H1 (cell line): ENCODE data around the gene OMA1.

Experiments used
- CEBPB ChIP-seq: IDR thresholded peaks from 2 replicates; pipeline ENCODE4 v1.6.1; 2012; ENCODE audit warnings: low read depth, low read length
- CTCF ChIP-seq, 3 experiments: IDR thresholded peaks; 1 replicate in 2 of 3; 2 replicates in 1 of 3; pipeline versions ENCODE4 v1.5.1 to v1.6.1; 2011; ENCODE audit warnings: low read length in 3 of 3, mild to moderate bottlenecking in 3 of 3, inconsistent platforms in 2 of 3, low read depth in 1 of 3, moderate library complexity in 1 of 3; ENCODE audit not compliant: insufficient read depth in 1 of 3; ENCODE audit errors: control extremely low read depth in 1 of 3
- EGR1 ChIP-seq: IDR thresholded peaks from 2 replicates; pipeline ENCODE4 v1.6.1; 2011; ENCODE audit warnings: low read depth, low read length, borderline replicate concordance
- EZH2 ChIP-seq: fragments of 200-600 bp; sonication (generic); IDR thresholded peaks from 2 replicates; pipeline ENCODE4 v1.7.1; 2012; ENCODE audit warnings: low read depth, mild to moderate bottlenecking, moderate library complexity, low read length, inconsistent platforms; ENCODE audit not compliant: severe bottlenecking
- MAFK ChIP-seq: IDR thresholded peaks from 2 replicates; pipeline ENCODE4 v1.6.1; 2012; ENCODE audit warnings: low read depth, mild to moderate bottlenecking, improper control_type of control experiment, low read length
- NANOG ChIP-seq: IDR thresholded peaks from 2 replicates; pipeline ENCODE4 v1.6.1; 2011; ENCODE audit warnings: low read length, low read depth, mild to moderate bottlenecking, inconsistent platforms; ENCODE audit not compliant: insufficient read depth, poor library complexity, severe bottlenecking
- POLR2AphosphoS5 ChIP-seq: IDR thresholded peaks from 2 replicates; pipeline ENCODE4 v1.6.1; 2011; ENCODE audit warnings: low read depth, low read length
- TAF1 ChIP-seq: IDR thresholded peaks from 2 replicates; pipeline ENCODE4 v1.6.1; 2011; ENCODE audit warnings: mild to moderate bottlenecking, low read depth, low read length
- YY1 ChIP-seq: IDR thresholded peaks from 2 replicates; pipeline ENCODE4 v1.6.1; 2011; ENCODE audit warnings: low read depth, mild to moderate bottlenecking, low read length
- TF ChIP-seq, protein P1 (sequence below): fragments of 300-600 bp; sonication (generic); IDR thresholded peaks from 2 replicates; pipeline ENCODE4 v1.7.1; 2012; ENCODE audit warnings: low read length, moderate library complexity, mild to moderate bottlenecking, inconsistent platforms; ENCODE audit not compliant: insufficient replicate concordance

DNA sequence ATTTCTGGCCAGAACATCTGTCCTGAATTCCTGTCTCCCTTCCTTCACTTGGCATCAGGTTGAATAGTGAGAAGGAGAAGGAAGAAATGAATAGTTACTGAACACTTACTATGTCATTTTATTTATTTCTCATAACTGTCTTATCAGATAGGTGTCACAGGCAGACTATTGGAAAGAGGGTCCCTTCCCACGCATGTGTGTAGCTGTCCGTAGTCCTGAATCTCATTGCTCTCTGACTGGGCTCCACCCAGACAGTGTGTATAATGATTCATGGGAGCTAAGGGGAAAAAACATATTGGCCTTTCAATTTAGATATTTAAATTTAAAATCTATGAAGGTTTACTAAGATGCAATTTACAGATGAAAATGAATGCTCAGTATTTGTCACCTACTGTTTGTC is 86.1 kb downstream of the OMA1 start:
- TF ChIP-seq, protein P1, sequence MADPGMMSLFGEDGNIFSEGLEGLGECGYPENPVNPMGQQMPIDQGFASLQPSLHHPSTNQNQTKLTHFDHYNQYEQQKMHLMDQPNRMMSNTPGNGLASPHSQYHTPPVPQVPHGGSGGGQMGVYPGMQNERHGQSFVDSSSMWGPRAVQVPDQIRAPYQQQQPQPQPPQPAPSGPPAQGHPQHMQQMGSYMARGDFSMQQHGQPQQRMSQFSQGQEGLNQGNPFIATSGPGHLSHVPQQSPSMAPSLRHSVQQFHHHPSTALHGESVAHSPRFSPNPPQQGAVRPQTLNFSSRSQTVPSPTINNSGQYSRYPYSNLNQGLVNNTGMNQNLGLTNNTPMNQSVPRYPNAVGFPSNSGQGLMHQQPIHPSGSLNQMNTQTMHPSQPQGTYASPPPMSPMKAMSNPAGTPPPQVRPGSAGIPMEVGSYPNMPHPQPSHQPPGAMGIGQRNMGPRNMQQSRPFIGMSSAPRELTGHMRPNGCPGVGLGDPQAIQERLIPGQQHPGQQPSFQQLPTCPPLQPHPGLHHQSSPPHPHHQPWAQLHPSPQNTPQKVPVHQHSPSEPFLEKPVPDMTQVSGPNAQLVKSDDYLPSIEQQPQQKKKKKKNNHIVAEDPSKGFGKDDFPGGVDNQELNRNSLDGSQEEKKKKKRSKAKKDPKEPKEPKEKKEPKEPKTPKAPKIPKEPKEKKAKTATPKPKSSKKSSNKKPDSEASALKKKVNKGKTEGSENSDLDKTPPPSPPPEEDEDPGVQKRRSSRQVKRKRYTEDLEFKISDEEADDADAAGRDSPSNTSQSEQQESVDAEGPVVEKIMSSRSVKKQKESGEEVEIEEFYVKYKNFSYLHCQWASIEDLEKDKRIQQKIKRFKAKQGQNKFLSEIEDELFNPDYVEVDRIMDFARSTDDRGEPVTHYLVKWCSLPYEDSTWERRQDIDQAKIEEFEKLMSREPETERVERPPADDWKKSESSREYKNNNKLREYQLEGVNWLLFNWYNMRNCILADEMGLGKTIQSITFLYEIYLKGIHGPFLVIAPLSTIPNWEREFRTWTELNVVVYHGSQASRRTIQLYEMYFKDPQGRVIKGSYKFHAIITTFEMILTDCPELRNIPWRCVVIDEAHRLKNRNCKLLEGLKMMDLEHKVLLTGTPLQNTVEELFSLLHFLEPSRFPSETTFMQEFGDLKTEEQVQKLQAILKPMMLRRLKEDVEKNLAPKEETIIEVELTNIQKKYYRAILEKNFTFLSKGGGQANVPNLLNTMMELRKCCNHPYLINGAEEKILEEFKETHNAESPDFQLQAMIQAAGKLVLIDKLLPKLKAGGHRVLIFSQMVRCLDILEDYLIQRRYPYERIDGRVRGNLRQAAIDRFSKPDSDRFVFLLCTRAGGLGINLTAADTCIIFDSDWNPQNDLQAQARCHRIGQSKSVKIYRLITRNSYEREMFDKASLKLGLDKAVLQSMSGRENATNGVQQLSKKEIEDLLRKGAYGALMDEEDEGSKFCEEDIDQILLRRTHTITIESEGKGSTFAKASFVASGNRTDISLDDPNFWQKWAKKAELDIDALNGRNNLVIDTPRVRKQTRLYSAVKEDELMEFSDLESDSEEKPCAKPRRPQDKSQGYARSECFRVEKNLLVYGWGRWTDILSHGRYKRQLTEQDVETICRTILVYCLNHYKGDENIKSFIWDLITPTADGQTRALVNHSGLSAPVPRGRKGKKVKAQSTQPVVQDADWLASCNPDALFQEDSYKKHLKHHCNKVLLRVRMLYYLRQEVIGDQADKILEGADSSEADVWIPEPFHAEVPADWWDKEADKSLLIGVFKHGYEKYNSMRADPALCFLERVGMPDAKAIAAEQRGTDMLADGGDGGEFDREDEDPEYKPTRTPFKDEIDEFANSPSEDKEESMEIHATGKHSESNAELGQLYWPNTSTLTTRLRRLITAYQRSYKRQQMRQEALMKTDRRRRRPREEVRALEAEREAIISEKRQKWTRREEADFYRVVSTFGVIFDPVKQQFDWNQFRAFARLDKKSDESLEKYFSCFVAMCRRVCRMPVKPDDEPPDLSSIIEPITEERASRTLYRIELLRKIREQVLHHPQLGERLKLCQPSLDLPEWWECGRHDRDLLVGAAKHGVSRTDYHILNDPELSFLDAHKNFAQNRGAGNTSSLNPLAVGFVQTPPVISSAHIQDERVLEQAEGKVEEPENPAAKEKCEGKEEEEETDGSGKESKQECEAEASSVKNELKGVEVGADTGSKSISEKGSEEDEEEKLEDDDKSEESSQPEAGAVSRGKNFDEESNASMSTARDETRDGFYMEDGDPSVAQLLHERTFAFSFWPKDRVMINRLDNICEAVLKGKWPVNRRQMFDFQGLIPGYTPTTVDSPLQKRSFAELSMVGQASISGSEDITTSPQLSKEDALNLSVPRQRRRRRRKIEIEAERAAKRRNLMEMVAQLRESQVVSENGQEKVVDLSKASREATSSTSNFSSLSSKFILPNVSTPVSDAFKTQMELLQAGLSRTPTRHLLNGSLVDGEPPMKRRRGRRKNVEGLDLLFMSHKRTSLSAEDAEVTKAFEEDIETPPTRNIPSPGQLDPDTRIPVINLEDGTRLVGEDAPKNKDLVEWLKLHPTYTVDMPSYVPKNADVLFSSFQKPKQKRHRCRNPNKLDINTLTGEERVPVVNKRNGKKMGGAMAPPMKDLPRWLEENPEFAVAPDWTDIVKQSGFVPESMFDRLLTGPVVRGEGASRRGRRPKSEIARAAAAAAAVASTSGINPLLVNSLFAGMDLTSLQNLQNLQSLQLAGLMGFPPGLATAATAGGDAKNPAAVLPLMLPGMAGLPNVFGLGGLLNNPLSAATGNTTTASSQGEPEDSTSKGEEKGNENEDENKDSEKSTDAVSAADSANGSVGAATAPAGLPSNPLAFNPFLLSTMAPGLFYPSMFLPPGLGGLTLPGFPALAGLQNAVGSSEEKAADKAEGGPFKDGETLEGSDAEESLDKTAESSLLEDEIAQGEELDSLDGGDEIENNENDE: no peak
- TF ChIP-seq POLR2AphosphoS5 (no peak), YY1 (no peak), NANOG (no peak), CTCF (IDR thresholded peaks at IDR 0.05; ENCODE audit: control extremely low read depth in 1 of 3, insufficient read depth in 1 of 3, low read depth in 1 of 3, low read length in 3 of 3) (no peak), EZH2 (no peak), EGR1 (no peak), MAFK (no peak), CEBPB (no peak), TAF1 (no peak)
